Measurements from ENCODE around the gene KIFBP.

Gene KIFBP

DNA sequence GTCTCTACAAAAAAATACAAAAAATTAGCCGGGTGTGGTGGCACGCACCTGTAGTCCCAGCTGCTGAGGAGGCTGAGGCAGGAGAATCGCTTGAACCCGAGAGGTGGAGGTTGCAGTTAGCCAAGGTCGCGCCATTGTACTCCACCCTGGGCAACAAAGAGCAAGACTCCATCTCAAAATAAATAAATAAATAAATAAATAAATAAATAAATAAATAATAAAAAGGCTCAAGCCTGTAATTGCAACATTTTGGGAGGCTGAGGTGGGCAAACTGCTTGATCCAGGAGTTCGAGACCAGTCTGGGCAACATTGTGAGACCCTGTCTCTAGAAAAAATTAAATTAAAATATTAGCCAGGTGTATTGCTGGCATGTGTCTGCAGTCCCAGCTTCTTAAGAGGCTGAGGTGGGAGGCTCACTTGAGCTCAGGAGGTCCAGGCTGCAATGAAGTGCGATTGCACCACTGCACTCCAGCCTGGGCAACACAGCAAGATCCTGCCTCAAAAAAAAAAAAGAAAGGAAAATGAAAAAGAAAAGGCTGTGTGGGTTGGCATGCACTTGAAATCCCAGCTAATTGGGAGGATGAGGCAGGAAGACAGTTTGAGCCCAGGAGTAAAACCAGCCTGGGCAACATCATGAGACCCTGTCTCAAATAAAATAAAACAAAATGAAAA lies 71.7 kb downstream of the KIFBP start:
- CTCF ChIA-PET, result interaction anchor here (0.6 to 2.5 kb wide), 5 partner anchors 11 to 155 kb away, joined by 4 to 7 read pairs (median 4); no protein-coding TSS in a partner anchor
- no peaks in the 10 kb centered on the region for H3K36me3 ChIP-seq (ENCODE audit: control insufficient read depth in 4 of 4, insufficient read depth in 4 of 4, low read length in 3 of 4)
- peaks cover 29 to 52% (median 33%) of the 10 kb centered on the region in 4 experiments for H3K4me1 ChIP-seq (ENCODE audit: control extremely low read depth in 1 of 4, control insufficient read depth in 4 of 4, insufficient read depth in 4 of 4, low read length in 3 of 4)

DNA sequence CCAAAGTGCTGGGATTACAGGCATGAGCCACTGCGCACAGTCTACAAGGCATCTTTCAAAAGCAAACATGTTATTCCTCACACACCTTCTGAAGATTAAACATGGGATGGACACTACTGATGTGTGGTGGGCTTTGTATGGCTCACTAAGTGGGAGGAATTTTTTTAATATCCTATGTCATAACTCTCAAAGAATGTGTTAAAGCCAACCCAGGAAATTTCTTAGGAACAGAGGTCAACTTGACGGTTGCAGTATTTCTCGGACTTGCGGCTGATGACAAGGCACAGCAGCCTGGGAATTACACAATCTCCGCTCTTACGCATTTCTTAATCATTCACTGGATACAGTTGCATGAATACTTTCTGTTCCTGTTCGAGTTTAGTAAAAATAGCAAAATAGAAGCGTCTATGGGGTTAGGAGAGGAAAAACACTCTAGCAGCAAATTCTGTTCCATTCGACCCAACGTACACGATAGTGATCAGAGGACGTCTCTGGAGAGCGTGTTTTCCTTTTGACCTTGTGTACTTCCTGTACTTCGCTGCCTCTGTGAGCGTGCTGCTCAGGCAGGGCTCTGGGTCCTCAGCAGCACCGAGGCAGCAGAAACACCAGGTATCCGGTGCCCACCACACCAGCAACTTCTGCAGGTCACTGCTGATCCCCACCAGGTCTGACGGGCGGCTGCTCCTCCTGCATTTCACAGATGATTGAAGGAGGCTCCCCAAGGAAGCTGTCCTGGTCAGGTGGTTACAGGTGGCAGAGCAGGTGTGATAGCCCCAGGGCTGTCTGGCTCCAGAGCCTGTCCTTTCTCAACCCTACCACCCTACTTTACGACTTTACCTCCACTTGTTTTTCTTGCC lies 72.9 kb downstream of the KIFBP start:
- CTCF ChIA-PET, result interaction anchor here (0.9 to 2.5 kb wide), 4 partner anchors 30 to 56 kb away, joined by 3 to 7 read pairs (median 4); no protein-coding TSS in a partner anchor
- 7% methylated on average over 16 of the region's 20 CpGs for WGBS (ENCODE audit: insufficient coverage)
- no peaks in the 10 kb centered on the region for H3K36me3 ChIP-seq (ENCODE audit: control insufficient read depth in 4 of 4, insufficient read depth in 4 of 4, low read length in 3 of 4)
- POLR2A ChIA-PET, result interaction anchor here (0.6 to 1.6 kb wide), 3 partner anchors 14 to 26 kb away, joined by 3 to 5 read pairs (median 3); partner anchors contain the start of gene SRGN
- H3K27ac ChIP-seq (ENCODE audit: insufficient read depth in 1 of 2, low read depth in 1 of 2, low read length in 2 of 2, poor library complexity in 1 of 2, severe bottlenecking in 2 of 2), result peak overlapping the region; percentile 36 to 79
- peak; percentile 67 to 83 (median 80) for DNase-seq
- H3K4me3 ChIP-seq (ENCODE audit: control insufficient read depth in 1 of 7, extremely low read depth in 1 of 7, insufficient read depth in 4 of 7, low read depth in 2 of 7, low read length in 6 of 7), result peak overlapping the region in 6 of 7 experiments; percentile 43 to 56 (median 50)
- H3K9me3 ChIP-seq (ENCODE audit: control extremely low read depth in 1 of 5, control insufficient read depth in 4 of 5, insufficient read depth in 2 of 5, low read depth in 1 of 5, low read length in 4 of 5), result no peaks in the 10 kb centered on the region
- H3K4me1 ChIP-seq (ENCODE audit: control extremely low read depth in 1 of 4, control insufficient read depth in 4 of 4, insufficient read depth in 4 of 4, low read length in 3 of 4), result peaks cover 30 to 56% (median 36%) of the 10 kb centered on the region in 4 experiments
- no peaks in the 10 kb centered on the region for H3K27me3 ChIP-seq (replicated peaks in 2 of 5; ENCODE audit: control insufficient read depth in 4 of 5, insufficient read depth in 5 of 5, low read length in 4 of 5)

More for the DNA sequence above, 71.7 kb downstream of the KIFBP start:
- Histone ChIP-seq H3K4me3 (ENCODE audit: control insufficient read depth in 1 of 7, extremely low read depth in 1 of 7, insufficient read depth in 4 of 7, low read depth in 2 of 7, low read length in 6 of 7) (no peak overlapping the region), H3K9me3 (ENCODE audit: control extremely low read depth in 1 of 5, control insufficient read depth in 4 of 5, insufficient read depth in 2 of 5, low read depth in 1 of 5, low read length in 4 of 5) (no peaks in the 10 kb centered on the region), H3K27me3 (replicated peaks in 2 of 5; ENCODE audit: control insufficient read depth in 4 of 5, insufficient read depth in 5 of 5, low read length in 4 of 5) (no peaks in the 10 kb centered on the region), H3K27ac (ENCODE audit: insufficient read depth in 1 of 2, low read depth in 1 of 2, low read length in 2 of 2, poor library complexity in 1 of 2, severe bottlenecking in 2 of 2) (no peak overlapping the region)
- 100% methylated on average over 3 of the region's 8 CpGs for WGBS (ENCODE audit: insufficient coverage)
- DNase-seq, result no peak
- POLR2A ChIA-PET, result no interaction called here

- Histone ChIP-seq H3K4me1 (ENCODE audit: control extremely low read depth in 1 of 4, control insufficient read depth in 4 of 4, insufficient read depth in 4 of 4, low read length in 3 of 4) (peaks cover 17 to 43% (median 26%) of the 10 kb centered on the region in 4 experiments), H3K27ac (ENCODE audit: insufficient read depth in 1 of 2, low read depth in 1 of 2, low read length in 2 of 2, poor library complexity in 1 of 2, severe bottlenecking in 2 of 2) (no peak overlapping the region)
- 100% methylated on average over 2 of the region's 5 CpGs for WGBS (ENCODE audit: insufficient coverage)
Measured at GRCh38 chr10:69062901-69063300, 74.3 kb downstream of the KIFBP start.

GRCh38 chr10:69064762-69065328 lies 76.2 kb downstream of the KIFBP start:
- no peak for DNase-seq
- ChIA-PET POLR2A (no interaction called here), CTCF (interaction anchor here (1.4 to 2.2 kb wide), 7 partner anchors 9 to 27 kb away, joined by 3 to 8 read pairs (median 5); no protein-coding TSS in a partner anchor)
- WGBS (ENCODE audit: insufficient coverage), result 92% methylated on average over 4 of the region's 6 CpGs
- H3K4me1 ChIP-seq (ENCODE audit: control extremely low read depth in 1 of 4, control insufficient read depth in 4 of 4, insufficient read depth in 4 of 4, low read length in 3 of 4), result peaks cover 16 to 38% (median 22%) of the 10 kb centered on the region in 4 experiments
- H3K36me3 ChIP-seq (ENCODE audit: control insufficient read depth in 4 of 4, insufficient read depth in 4 of 4, low read length in 3 of 4), result no peaks in the 10 kb centered on the region
- H3K4me3 ChIP-seq (ENCODE audit: control insufficient read depth in 1 of 7, extremely low read depth in 1 of 7, insufficient read depth in 4 of 7, low read depth in 2 of 7, low read length in 6 of 7), result no peak overlapping the region
- H3K27me3 ChIP-seq (replicated peaks in 2 of 5; ENCODE audit: control insufficient read depth in 4 of 5, insufficient read depth in 5 of 5, low read length in 4 of 5), result no peaks in the 10 kb centered on the region
- H3K27ac ChIP-seq (ENCODE audit: insufficient read depth in 1 of 2, low read depth in 1 of 2, low read length in 2 of 2, poor library complexity in 1 of 2, severe bottlenecking in 2 of 2), result no peak overlapping the region
- H3K9me3 ChIP-seq (ENCODE audit: control extremely low read depth in 1 of 5, control insufficient read depth in 4 of 5, insufficient read depth in 2 of 5, low read depth in 1 of 5, low read length in 4 of 5), result no peaks in the 10 kb centered on the region

More at GRCh38 chr10:69062901-69063300, 74.3 kb downstream of the KIFBP start:
- no peak overlapping the region for H3K4me3 ChIP-seq (ENCODE audit: control insufficient read depth in 1 of 7, extremely low read depth in 1 of 7, insufficient read depth in 4 of 7, low read depth in 2 of 7, low read length in 6 of 7)
- DNase-seq, result no peak
- ChIA-PET CTCF (interaction anchor here (1.1 to 2.3 kb wide), 4 partner anchors 10 to 30 kb away, joined by 3 to 8 read pairs (median 4); no protein-coding TSS in a partner anchor), POLR2A (interaction anchor here (0.5 to 1.6 kb wide), 2 partner anchors 25 to 139 kb away, joined by 5 read pairs; partner anchors contain the start of gene SRGN)
- no peaks in the 10 kb centered on the region for H3K9me3 ChIP-seq (ENCODE audit: control extremely low read depth in 1 of 5, control insufficient read depth in 4 of 5, insufficient read depth in 2 of 5, low read depth in 1 of 5, low read length in 4 of 5)
- H3K27me3 ChIP-seq (replicated peaks in 2 of 5; ENCODE audit: control insufficient read depth in 4 of 5, insufficient read depth in 5 of 5, low read length in 4 of 5), result no peaks in the 10 kb centered on the region
- no peaks in the 10 kb centered on the region for H3K36me3 ChIP-seq (ENCODE audit: control insufficient read depth in 4 of 4, insufficient read depth in 4 of 4, low read length in 3 of 4)

GRCh38 chr10:69065406-69066361 lies 77.1 kb downstream of the KIFBP start:
- peak in 2 of 3 donors; percentile 70 to 71 for DNase-seq
- CTCF ChIA-PET, result interaction anchor here (0.6 to 2.2 kb wide), 9 partner anchors 10 to 30 kb away, joined by 3 to 8 read pairs (median 5); partner anchors contain the start of gene SRGN
- Histone ChIP-seq H3K27ac (ENCODE audit: insufficient read depth in 1 of 2, low read depth in 1 of 2, low read length in 2 of 2, poor library complexity in 1 of 2, severe bottlenecking in 2 of 2) (no peak overlapping the region), H3K27me3 (replicated peaks in 2 of 5; ENCODE audit: control insufficient read depth in 4 of 5, insufficient read depth in 5 of 5, low read length in 4 of 5) (no peaks in the 10 kb centered on the region), H3K9me3 (ENCODE audit: control extremely low read depth in 1 of 5, control insufficient read depth in 4 of 5, insufficient read depth in 2 of 5, low read depth in 1 of 5, low read length in 4 of 5) (no peaks in the 10 kb centered on the region), H3K36me3 (ENCODE audit: control insufficient read depth in 4 of 4, insufficient read depth in 4 of 4, low read length in 3 of 4) (no peaks in the 10 kb centered on the region), H3K4me1 (ENCODE audit: control extremely low read depth in 1 of 4, control insufficient read depth in 4 of 4, insufficient read depth in 4 of 4, low read length in 3 of 4) (peaks cover 16 to 38% (median 21%) of the 10 kb centered on the region in 4 experiments), H3K4me3 (ENCODE audit: control insufficient read depth in 1 of 7, extremely low read depth in 1 of 7, insufficient read depth in 4 of 7, low read depth in 2 of 7, low read length in 6 of 7) (no peak overlapping the region)
- 100% methylated on average over 1 of the region's 8 CpGs for WGBS (ENCODE audit: insufficient coverage)
- POLR2A ChIA-PET, result no interaction called here
